ENCODE data around the gene SRP14.

GRCh38 chr15:40066589-40066988, 27.6 kb upstream of the SRP14 start:
- no peak for TF ChIP-seq CTCF (IDR thresholded peaks at IDR 0.05)
- no peak for TF ChIP-seq POLR2A (IDR thresholded peaks at IDR 0.05)
- TF ChIP-seq POLR2AphosphoS5 (IDR thresholded peaks at IDR 0.05; ENCODE audit: insufficient read depth in 1 of 2, low read depth in 1 of 2) = no peak
